ENCODE data around the gene ZNF107. TPM values are rescaled to one million over a fixed set of nuclear protein-coding genes. Genes with fewer than 3 reads are reported as not detected.
"Not testable (repeated sequence)": the region's sequence is repeated elsewhere in the genome, so short reads cannot be mapped to it uniquely, and the experiment has no call there.

ZNF107 gene
- total and polyA plus RNA-seq, 2 donors (not counting 1 experiment from before 2014, with no cell fraction given): 1.6 to 1.7 TPM

DNA sequence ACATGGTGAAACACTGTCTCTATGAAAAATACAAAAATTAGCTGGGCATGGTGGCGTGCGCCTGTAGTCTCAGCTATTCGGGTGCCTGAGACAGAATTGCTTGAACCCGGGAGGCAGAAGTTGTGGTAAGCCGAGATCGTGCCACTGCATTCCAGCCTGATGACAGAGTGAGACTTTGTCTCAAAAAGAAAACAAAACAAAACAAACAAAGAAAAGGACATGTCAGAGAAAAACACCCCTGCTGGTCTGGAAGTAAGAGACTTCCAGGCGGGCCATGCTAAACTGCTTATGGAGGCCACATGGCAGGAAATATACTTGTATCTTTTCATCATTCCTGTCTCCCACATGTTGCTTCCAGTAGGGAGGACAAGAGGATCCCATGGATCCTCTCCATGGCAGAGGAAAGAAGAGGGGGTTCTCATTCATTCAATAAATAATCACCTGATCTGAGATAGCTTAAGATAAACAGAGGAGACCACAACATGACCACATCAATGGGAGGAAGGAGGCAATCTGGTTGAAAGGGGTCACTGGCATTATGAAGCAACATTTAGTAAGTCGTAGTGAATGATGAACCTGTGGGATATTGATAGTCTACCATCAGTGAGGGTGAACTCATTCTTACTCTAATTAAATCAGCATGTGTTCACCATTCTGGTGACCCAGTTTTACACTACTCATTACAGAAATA, 67.8 kb downstream of the ZNF107 start:
- TF ChIP-seq, protein P1, sequence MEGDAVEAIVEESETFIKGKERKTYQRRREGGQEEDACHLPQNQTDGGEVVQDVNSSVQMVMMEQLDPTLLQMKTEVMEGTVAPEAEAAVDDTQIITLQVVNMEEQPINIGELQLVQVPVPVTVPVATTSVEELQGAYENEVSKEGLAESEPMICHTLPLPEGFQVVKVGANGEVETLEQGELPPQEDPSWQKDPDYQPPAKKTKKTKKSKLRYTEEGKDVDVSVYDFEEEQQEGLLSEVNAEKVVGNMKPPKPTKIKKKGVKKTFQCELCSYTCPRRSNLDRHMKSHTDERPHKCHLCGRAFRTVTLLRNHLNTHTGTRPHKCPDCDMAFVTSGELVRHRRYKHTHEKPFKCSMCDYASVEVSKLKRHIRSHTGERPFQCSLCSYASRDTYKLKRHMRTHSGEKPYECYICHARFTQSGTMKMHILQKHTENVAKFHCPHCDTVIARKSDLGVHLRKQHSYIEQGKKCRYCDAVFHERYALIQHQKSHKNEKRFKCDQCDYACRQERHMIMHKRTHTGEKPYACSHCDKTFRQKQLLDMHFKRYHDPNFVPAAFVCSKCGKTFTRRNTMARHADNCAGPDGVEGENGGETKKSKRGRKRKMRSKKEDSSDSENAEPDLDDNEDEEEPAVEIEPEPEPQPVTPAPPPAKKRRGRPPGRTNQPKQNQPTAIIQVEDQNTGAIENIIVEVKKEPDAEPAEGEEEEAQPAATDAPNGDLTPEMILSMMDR (conservative IDR thresholded peaks at IDR 0.05 in 1 of 2, IDR thresholded peaks at IDR 0.05 in 1 of 2; ENCODE audit: low read depth in 1 of 2, low read length in 2 of 2): no peak
- TF ChIP-seq EZH2 (IDR thresholded peaks at IDR 0.05; ENCODE audit: low read length, missing control alignments): no peak
- H3K36me3 ChIP-seq (ENCODE audit: control insufficient read depth, insufficient read depth, low read length): no peaks in the 10 kb centered on the region
- DNase-seq (ENCODE audit: low read depth in 2 of 2): no peak

DNA sequence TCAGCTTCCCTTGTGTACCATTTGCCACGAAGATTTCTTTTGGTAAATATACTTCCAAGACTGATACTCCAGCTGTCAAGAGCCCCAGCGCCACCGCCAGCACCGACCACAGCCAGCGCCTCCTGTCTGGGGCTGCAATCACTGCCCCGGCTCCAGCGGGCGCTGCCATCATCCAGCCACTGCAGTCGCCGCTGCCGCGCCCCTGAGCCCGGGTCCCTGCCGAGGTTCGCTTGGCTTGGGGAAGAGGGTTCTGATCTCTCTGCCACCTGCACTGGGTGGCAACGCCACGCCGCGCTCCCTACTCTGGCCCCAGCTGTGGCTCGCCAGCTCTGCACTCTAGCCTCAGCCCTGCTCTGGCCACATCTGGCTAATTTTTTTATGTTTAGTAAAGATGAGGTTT, 70.6 kb downstream of the ZNF107 start:
- H3K4me3 ChIP-seq (replicated peaks in 1 of 4; ENCODE audit: control extremely low read depth in 1 of 4, insufficient read depth in 1 of 4, low read depth in 3 of 4, low read length in 4 of 4): no peak overlapping the region
- no peak overlapping the region for H3K4me2 ChIP-seq (ENCODE audit: extremely low read depth, insufficient read depth, low read length)
- H2AFZ ChIP-seq (ENCODE audit: low read length): no peak overlapping the region
- no peaks in the 10 kb centered on the region for H3K36me3 ChIP-seq (ENCODE audit: control insufficient read depth, insufficient read depth, low read length)
- H3K79me2 ChIP-seq (ENCODE audit: control insufficient read depth, insufficient read depth, low read length): no peaks in the 10 kb centered on the region
- no peak overlapping the region for H3K27ac ChIP-seq (ENCODE audit: insufficient read depth, low read length)
- H3K4me1 ChIP-seq (ENCODE audit: control insufficient read depth, extremely low read depth, insufficient read depth, low read length): no peaks in the 10 kb centered on the region
- H3K9ac ChIP-seq (ENCODE audit: insufficient read depth, low read length): no peak overlapping the region
- H4K20me1 ChIP-seq (ENCODE audit: control insufficient read depth, extremely low read depth, insufficient read depth, low read length): no peaks in the 10 kb centered on the region
- no peaks in the 10 kb centered on the region for H3K27me3 ChIP-seq (ENCODE audit: control insufficient read depth, insufficient read depth, low read length)
- TF ChIP-seq, protein P1 (conservative IDR thresholded peaks at IDR 0.05 in 1 of 2, IDR thresholded peaks at IDR 0.05 in 1 of 2; ENCODE audit: low read depth in 1 of 2, low read length in 2 of 2): no peak
- H3K9me3 ChIP-seq (ENCODE audit: control insufficient read depth, insufficient read depth, low read depth, low read length): no peaks in the 10 kb centered on the region
- DNase-seq (ENCODE audit: low read depth in 2 of 2): no peak

More for the DNA sequence above, 67.8 kb downstream of the ZNF107 start:
- H3K4me2 ChIP-seq (ENCODE audit: extremely low read depth, insufficient read depth, low read length): no peak overlapping the region
- no peak overlapping the region for H3K9ac ChIP-seq (ENCODE audit: insufficient read depth, low read length)
- no peak overlapping the region for H3K4me3 ChIP-seq (replicated peaks in 1 of 4; ENCODE audit: control extremely low read depth in 1 of 4, insufficient read depth in 1 of 4, low read depth in 3 of 4, low read length in 4 of 4)
- H4K20me1 ChIP-seq (ENCODE audit: control insufficient read depth, extremely low read depth, insufficient read depth, low read length): no peaks in the 10 kb centered on the region
- H3K4me1 ChIP-seq (ENCODE audit: control insufficient read depth, extremely low read depth, insufficient read depth, low read length): no peaks in the 10 kb centered on the region
- no peak overlapping the region for H3K27ac ChIP-seq (ENCODE audit: insufficient read depth, low read length)
- H3K9me3 ChIP-seq (ENCODE audit: control insufficient read depth, insufficient read depth, low read depth, low read length): no peaks in the 10 kb centered on the region
- H3K27me3 ChIP-seq (ENCODE audit: control insufficient read depth, insufficient read depth, low read length): no peaks in the 10 kb centered on the region
- no peak overlapping the region for H2AFZ ChIP-seq (ENCODE audit: low read length)
- H3K79me2 ChIP-seq (ENCODE audit: control insufficient read depth, insufficient read depth, low read length): no peaks in the 10 kb centered on the region

DNA sequence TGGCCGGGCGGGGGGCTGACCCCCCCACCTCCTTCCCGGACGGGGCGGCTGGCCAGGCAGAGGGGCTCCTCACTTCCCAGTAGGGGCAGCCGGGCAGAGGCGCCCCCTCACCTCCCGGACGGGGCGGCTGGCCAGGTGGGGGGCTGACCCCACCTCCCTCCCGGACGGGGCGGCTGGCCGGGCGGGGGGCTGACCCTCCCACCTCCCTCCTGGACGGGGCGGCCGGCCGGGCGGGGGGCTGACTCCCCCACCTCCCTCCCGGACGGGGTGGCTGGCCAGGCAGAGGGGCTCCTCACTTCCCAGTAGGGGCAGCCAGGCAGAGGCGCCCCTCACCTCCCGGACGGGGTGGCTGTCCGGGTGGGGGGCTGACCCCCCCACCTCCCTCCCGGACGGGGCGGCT, 72.5 kb downstream of the ZNF107 start:
- not testable (repeated sequence) for H4K20me1 ChIP-seq (ENCODE audit: control insufficient read depth, extremely low read depth, insufficient read depth, low read length); H2AFZ ChIP-seq (ENCODE audit: low read length); H3K27ac ChIP-seq (ENCODE audit: insufficient read depth, low read length); H3K9me3 ChIP-seq (ENCODE audit: control insufficient read depth, insufficient read depth, low read depth, low read length); DNase-seq (ENCODE audit: low read depth in 2 of 2); H3K4me1 ChIP-seq (ENCODE audit: control insufficient read depth, extremely low read depth, insufficient read depth, low read length); H3K36me3 ChIP-seq (ENCODE audit: control insufficient read depth, insufficient read depth, low read length); H3K27me3 ChIP-seq (ENCODE audit: control insufficient read depth, insufficient read depth, low read length); H3K4me2 ChIP-seq (ENCODE audit: extremely low read depth, insufficient read depth, low read length); H3K9ac ChIP-seq (ENCODE audit: insufficient read depth, low read length); H3K4me3 ChIP-seq (replicated peaks in 1 of 4; ENCODE audit: control extremely low read depth in 1 of 4, insufficient read depth in 1 of 4, low read depth in 3 of 4, low read length in 4 of 4); H3K79me2 ChIP-seq (ENCODE audit: control insufficient read depth, insufficient read depth, low read length)

DNA sequence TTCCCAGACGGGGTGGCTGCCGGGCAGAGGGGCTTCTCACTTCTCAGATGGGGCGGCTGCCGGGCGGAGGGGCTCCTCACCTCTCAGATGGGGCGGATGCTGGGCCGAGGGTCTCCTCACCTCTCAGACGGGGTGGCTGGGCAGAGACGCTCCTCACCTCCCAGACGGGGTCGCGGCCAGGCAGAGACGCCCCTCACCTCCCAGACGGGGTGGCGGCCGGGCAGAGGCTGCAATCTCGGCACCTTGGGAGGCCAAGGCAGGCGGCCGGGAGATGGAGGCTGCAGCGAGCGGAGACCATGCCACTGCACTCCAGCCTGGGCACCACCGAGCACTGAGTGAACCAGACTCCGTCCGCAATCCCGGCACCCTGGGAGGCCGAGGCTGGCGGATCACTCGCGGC, 73.0 kb downstream of the ZNF107 start:
- not testable (repeated sequence) for H4K20me1 ChIP-seq (ENCODE audit: control insufficient read depth, extremely low read depth, insufficient read depth, low read length); H3K79me2 ChIP-seq (ENCODE audit: control insufficient read depth, insufficient read depth, low read length); H2AFZ ChIP-seq (ENCODE audit: low read length); DNase-seq (ENCODE audit: low read depth in 2 of 2); H3K27ac ChIP-seq (ENCODE audit: insufficient read depth, low read length); H3K4me2 ChIP-seq (ENCODE audit: extremely low read depth, insufficient read depth, low read length); H3K9ac ChIP-seq (ENCODE audit: insufficient read depth, low read length); H3K36me3 ChIP-seq (ENCODE audit: control insufficient read depth, insufficient read depth, low read length); H3K9me3 ChIP-seq (ENCODE audit: control insufficient read depth, insufficient read depth, low read depth, low read length); H3K4me3 ChIP-seq (replicated peaks in 1 of 4; ENCODE audit: control extremely low read depth in 1 of 4, insufficient read depth in 1 of 4, low read depth in 3 of 4, low read length in 4 of 4); H3K27me3 ChIP-seq (ENCODE audit: control insufficient read depth, insufficient read depth, low read length); H3K4me1 ChIP-seq (ENCODE audit: control insufficient read depth, extremely low read depth, insufficient read depth, low read length)
